GM12892 (cell line): ENCODE measurements around the gene PALB2.

ENCODE experiments used
- POLR2A ChIP-seq: IDR thresholded peaks from 2 replicates; pipeline ENCODE4 v1.6.1; 2011; ENCODE audit warnings: low read depth, low read length, control low read depth
- POLR2AphosphoS5 ChIP-seq: IDR thresholded peaks from 2 replicates; pipeline ENCODE4 v1.6.1; 2011; ENCODE audit warnings: low read depth, low read length, control low read depth
- TAF1 ChIP-seq: IDR thresholded peaks from 2 replicates; pipeline ENCODE4 v1.6.1; 2011; ENCODE audit warnings: low read depth, mild to moderate bottlenecking, control low read depth, low read length, borderline replicate concordance

DNA sequence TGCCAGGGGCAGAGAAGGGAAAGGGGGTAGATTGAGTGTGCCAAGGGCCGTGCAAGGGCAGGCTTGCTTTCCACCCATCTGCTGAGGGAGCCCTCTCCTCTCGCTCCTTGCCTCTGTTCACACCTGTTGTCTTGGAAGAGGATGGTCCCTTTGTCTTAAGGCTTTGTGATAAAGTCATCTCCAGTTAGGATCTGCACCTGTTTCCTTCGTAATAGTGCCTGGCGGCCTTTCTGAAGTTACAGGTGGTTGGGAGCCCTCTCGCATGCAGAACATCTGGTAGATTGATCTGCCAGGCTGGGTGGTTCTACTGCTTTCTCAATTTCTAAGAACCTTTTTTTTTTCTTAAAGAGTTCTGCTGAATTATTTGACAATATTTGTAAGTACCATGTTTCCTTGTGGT is 67.3 kb downstream of the PALB2 start:
- TF ChIP-seq POLR2AphosphoS5 (no peak), POLR2A (no peak), TAF1 (no peak)
